ENCODE results near the gene UBE2Z. TPM values are rescaled to one million over a fixed set of nuclear protein-coding genes. Genes with fewer than 3 reads are reported as not detected.

The UBE2Z gene
- total and polyA plus RNA-seq, 2 of the 13 experiments (the other 11 are each of a cell fraction or from before 2014, with no cell fraction given), result 63.2 to 122 TPM

DNA sequence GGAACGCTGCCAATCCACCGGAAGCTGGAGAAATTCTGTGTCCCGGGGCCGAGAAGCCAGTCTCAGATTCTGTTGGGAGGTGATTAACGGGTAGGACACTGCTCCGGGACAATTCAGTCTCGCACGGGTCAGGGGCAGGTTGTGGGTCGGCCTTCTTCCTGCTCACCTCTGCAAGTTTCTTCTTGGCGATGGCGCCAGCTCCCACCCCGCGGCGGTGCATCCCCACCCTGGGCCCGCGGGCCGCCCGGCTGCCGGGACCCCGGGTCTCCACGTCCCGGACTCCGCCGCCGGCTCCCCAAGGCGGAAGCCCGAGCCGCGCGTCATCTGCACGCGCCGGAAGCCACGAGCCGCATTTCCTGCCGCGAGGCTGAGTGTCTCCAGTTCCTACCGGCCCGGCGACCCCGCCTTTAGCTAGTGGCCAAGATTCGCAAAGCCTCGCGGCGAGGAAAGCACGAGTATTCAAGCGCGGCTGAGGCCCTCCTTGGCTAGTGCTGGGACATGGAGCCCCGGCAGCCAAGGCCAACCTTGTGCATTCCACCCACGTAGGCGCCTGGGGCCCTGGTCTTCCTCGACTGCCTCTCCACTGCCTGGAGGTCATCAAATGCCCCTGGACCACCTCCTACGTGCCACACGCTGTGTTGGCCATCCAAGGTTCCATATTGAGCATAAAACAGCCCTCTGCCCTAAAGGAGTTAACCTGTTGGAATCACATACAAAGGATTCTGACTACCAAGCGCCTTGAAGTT, 36.5 kb downstream of the UBE2Z start, which contains the start of gene SNF8 (continued):
- peak; percentile 34; the same call in 1 of the 2 replicates for TF ChIP-seq MAZ (IDR thresholded peaks at IDR 0.05; ENCODE audit: borderline replicate concordance, low read depth, low read length)
- peak; percentile 90 for TF ChIP-seq MAZ (CRISPR knock-in tag; IDR thresholded peaks at IDR 0.05; ENCODE audit: low read depth)
- no peak for TF ChIP-seq RBAK (CRISPR knock-in tag; IDR thresholded peaks at IDR 0.05)
- peak; percentile 92 for TF ChIP-seq CBFB (CRISPR knock-in tag; IDR thresholded peaks at IDR 0.05)
- TF ChIP-seq ZFP41 (CRISPR knock-in tag; IDR thresholded peaks at IDR 0.05; ENCODE audit: borderline replicate concordance), result peak; percentile 94
- peak; percentile 70; the same call in 1 of the 2 replicates for TF ChIP-seq TIGD3 (CRISPR knock-in tag; IDR thresholded peaks at IDR 0.05; ENCODE audit: borderline replicate concordance)
- TF ChIP-seq SCMH1 (CRISPR knock-in tag; IDR thresholded peaks at IDR 0.05; ENCODE audit: borderline replicate concordance), result no peak
- peak; percentile 73; the same call in 1 of the 2 replicates for TF ChIP-seq ZNF598 (CRISPR knock-in tag; IDR thresholded peaks at IDR 0.05; ENCODE audit: borderline replicate concordance)
- no peak for TF ChIP-seq ZNF207 (IDR thresholded peaks at IDR 0.05; ENCODE audit: borderline replicate concordance)
- no peak; the same call in 1 of the 2 replicates for TF ChIP-seq ZSCAN30 (CRISPR knock-in tag; IDR thresholded peaks at IDR 0.05)
- TF ChIP-seq NR1H2 (CRISPR knock-in tag; IDR thresholded peaks at IDR 0.05; ENCODE audit: borderline replicate concordance, low read depth), result peak; percentile 65; the same call in 1 of the 2 replicates
- peak; percentile 99 for TF ChIP-seq ZFP82 (CRISPR knock-in tag; IDR thresholded peaks at IDR 0.05; ENCODE audit: borderline replicate concordance)
- peak; percentile 94 for TF ChIP-seq SALL1 (CRISPR knock-in tag; IDR thresholded peaks at IDR 0.05)
- peak; percentile 31; the same call in 1 of the 2 replicates for TF ChIP-seq RFXANK (CRISPR knock-in tag; IDR thresholded peaks at IDR 0.05)
- TF ChIP-seq MLX (CRISPR knock-in tag; IDR thresholded peaks at IDR 0.05), result peak; percentile 88
- no peak for TF ChIP-seq THAP8 (CRISPR knock-in tag; IDR thresholded peaks at IDR 0.05; ENCODE audit: borderline replicate concordance)
- TF ChIP-seq ZNF737 (CRISPR knock-in tag; IDR thresholded peaks at IDR 0.05; ENCODE audit: borderline replicate concordance), result no peak
- peak; percentile 89; the same call in 1 of the 2 replicates for TF ChIP-seq ZBTB25 (CRISPR knock-in tag; IDR thresholded peaks at IDR 0.05)
- peak; percentile 61; the same call in 1 of the 2 replicates for TF ChIP-seq MTF1 (CRISPR knock-in tag; IDR thresholded peaks at IDR 0.05)
- TF ChIP-seq, protein P1, sequence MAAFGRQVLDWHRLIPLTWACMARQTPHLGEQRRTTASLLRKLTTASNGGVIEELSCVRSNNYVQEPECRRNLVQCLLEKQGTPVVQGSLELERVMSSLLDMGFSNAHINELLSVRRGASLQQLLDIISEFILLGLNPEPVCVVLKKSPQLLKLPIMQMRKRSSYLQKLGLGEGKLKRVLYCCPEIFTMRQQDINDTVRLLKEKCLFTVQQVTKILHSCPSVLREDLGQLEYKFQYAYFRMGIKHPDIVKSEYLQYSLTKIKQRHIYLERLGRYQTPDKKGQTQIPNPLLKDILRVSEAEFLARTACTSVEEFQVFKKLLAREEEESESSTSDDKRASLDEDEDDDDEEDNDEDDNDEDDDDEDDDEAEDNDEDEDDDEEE (CRISPR knock-in tag; IDR thresholded peaks at IDR 0.05), result peak; percentile 97
- TF ChIP-seq FOXK1 (CRISPR knock-in tag; IDR thresholded peaks at IDR 0.05; ENCODE audit: borderline replicate concordance, low read depth), result peak; percentile 79; the same call in 1 of the 2 replicates
- TF ChIP-seq ZNF451 (CRISPR knock-in tag; IDR thresholded peaks at IDR 0.05), result peak; percentile 83
- TF ChIP-seq ZNF543 (CRISPR knock-in tag; IDR thresholded peaks at IDR 0.05), result peak; percentile 86; the same call in 1 of the 2 replicates
- TF ChIP-seq ZNF577 (CRISPR knock-in tag; IDR thresholded peaks at IDR 0.05; ENCODE audit: borderline replicate concordance, low read depth), result 0 out of 2 replicates have a peak, but pooled peaks have one; percentile 29
- TF ChIP-seq BCL6 (CRISPR knock-in tag; IDR thresholded peaks at IDR 0.05), result peak; percentile 76

Measured in HepG2 (cell line).